ENCODE results near the gene MGMT.

The MGMT gene

DNA sequence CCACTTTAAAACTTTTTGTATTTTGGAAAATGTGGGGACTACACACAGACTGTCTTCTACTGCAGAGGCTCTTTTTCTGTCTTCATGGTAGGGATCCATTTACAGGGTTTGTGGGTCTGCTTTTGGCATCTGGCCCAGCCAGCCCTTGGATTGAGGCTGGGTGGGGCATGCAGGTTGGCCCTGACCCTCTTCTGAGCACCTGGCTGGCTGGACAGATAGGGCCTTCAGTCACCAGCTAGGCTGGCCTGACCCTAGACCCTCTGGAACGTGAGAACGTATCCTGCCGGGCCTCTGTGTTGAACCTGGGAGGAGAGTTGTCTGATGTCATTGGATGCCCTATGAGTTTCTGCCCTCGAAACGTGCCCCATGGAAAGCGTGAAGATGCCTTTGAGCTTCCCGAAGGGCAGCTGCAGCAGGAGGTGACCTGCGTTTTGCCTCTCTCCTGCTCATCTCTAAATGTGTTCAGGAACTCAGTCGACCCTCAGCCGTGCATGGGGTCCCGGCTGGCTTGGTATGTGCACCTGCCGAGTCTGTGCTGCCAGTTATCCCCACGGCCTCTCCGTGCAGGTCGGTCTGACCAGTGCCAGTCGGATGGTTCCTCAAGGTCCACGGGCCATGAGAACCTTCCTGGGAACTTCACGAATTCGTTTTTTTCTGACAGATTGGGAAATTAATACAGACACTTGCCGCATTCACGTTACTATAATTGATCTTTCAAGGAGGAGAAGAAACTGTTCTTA, 74.9 kb downstream of the MGMT start:
- DNase-seq (ENCODE audit: low read depth in 2 of 3, low spot score in 1 of 3), result no peak

DNA sequence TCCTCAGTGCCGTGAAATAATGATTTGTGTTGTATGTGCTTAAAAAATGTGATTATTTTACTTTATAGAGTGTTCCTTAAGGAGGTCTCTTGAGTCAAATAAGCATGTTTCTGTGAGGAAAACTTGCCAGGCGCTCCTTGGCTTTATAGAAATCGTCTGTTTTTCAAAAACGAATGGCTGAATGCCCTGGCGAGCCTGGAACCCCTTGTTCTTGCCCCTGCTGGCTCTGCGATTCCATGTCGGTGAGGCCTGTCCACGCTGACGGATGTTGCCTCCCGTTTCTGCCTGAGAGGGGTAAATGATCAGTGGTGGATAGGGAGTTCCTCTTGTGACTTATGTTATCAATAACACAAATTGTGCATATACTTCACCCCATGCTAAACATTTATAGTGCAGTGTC, 75.5 kb downstream of the MGMT start:
- no peak for DNase-seq (ENCODE audit: low read depth in 2 of 3, low spot score in 1 of 3)

DNA sequence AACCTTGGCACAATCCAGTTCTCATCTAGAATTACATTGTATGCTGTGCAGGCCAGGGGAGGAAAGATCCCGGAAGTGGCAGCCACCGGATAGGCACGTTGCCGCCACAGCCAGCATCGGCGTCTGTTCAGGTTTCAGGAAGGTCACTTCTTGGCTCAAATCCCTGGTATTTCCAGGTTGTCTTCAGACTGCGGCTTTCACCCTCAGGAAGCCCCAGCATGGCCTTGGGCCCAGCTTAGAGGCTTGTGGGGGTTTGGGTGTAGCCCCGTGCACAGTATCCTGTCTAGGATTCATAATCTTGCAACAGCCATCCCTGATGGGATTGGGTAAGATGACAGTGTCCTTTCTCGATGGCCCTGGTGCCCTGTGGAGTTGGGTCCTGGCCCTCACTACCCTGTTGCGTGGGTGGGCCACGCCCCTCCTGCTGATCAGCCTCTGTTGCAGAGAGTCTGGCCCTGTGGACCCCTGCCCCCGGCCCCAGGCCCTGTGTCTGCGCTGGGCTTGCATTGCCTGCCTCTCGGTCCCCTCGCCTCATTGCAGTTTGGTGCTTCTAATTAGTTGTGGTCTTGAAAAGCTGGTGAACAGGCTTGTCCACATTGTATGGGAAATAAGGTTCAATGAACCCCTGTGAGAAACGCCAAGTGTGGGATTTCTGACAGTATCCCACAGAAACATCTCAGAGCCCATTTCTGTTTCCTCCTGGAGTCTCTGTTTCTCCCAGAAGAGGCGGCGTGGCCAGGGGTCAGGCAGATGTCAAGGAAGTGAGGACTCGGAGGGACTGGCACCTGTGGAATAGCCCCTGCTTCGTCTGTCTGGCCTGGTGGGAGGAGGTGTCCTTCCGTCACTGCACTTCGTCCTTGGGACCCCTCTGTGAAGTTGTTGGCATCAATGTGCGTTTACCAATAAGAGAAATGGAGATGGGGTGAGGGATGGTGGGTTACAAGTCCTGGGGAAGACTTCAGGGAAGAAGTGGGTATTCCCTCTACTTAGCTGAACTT, 77.5 kb downstream of the MGMT start:
- DNase-seq (ENCODE audit: low read depth in 2 of 3, low spot score in 1 of 3), result no peak

DNA sequence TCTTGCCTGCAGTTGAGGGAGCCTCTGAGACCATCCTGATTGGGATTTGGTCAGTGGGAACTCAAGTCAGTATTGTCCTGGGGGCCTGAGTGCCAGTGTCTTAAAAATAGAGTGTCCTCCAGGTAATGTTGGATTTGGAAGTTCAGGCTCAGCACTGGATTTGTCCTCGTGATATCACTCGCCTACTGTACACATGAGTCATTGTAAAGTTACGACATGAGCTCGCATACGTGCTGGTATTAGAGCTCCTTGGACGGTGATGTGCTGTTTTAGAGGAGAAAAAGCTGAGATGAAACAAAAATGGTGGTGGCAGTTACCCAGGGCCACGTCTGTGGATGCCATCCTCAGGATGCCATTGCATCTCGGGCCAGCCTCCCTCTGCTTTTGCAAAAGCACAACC, 78.2 kb downstream of the MGMT start:
- no peak for DNase-seq (ENCODE audit: low read depth in 2 of 3, low spot score in 1 of 3)

DNA sequence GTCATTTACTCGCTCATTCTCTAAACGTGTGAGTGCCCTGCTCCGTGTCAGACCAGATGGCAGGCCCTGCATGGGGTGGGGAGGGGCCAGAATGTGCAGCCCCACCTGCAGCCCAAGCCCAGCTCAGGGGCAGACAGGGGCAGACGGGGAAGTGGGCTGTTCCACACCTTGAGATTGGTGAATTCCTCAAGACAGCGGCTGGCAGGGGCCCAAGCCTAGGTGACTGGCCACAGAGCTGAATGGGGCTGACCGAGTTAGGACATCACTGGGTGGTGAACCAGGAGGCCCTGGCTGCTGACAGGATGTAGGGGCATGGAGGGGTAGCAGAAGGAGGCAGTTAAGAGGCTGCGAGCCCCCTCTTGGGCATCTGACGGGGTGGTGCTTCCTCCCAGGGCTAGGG, 79.1 kb downstream of the MGMT start:
- no peak for DNase-seq (ENCODE audit: low read depth in 2 of 3, low spot score in 1 of 3)

DNA sequence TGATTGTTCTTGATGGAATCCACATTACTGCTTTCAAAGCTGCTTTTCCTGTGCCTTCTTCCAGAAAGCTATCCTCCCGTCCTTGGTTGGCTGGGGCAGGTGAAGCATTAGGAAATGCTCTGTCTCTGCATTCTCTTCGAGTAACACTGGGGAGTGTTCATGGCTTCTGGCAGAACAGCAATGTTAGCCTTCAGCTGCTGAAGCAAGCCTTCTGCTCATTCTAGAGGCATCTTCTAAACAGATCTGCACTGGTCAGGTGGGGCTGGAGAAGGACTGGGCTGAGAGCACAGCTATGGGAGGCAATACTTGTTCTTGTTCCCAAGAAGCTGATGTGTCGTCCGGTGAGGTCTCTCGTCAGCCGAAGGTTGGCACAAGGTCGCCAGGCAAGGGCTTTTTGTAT, 80.6 kb downstream of the MGMT start:
- no peak for DNase-seq (ENCODE audit: low read depth in 2 of 3, low spot score in 1 of 3)

DNA sequence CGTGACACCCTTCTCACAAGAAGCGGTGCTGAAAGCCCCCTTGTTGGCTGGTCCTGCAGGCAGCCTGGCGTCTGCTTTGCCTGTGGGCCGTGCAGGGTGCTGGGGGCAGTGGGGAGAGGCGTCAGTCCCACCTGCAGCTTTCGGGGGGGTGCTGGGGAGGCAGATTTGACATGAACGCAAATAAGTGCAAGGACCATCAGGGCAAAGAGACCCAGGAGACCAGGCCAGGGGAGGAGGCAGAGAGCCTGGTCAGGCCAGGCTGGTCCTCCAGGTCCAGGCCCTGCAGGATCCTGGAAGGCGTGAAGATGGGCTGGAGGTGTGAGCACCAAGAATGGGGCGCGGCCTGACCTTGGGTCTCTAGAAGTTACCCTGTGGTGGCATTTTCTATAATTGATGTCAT, 81.6 kb downstream of the MGMT start:
- no peak for DNase-seq (ENCODE audit: low read depth in 2 of 3, low spot score in 1 of 3)

DNA sequence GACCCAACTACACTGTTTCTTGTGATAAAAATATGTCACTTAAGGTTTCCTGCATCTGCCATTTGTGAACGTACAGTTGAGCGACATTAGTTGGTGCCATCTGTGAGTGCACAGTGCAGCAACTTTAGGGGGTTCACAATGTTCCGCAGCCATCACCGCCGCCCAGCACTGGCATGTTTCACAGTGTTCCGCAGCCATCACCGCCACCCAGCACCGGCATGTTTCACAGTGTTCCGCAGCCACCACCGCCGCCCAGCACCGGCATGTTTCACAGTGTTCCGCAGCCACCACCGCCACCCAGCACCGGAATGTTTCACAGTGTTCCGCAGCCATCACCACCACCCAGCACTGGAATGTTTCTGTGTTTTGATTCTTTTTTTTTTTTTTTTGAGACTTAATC, 83.0 kb downstream of the MGMT start:
- DNase-seq (ENCODE audit: low read depth in 2 of 3, low spot score in 1 of 3), result no peak

DNA sequence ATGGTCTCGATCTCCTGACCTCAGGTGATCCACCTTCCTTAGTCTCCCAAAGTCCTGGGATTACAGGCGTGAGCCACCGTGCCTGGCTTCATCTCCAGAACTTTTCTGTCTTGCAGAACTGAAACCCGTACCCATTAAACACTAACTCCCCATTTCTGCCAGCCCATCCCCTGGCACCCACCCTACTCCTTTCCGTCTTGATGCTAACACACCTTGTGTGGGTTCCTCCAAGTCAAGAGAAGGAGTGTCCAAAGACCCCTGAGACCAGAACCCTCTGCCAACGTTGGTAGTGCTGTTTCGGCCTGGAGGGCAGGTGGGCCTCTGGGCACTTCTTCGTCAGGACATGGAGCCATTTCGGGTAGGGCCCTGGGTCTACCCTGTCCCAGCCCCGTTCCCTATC, 83.6 kb downstream of the MGMT start:
- DNase-seq (ENCODE audit: low read depth in 2 of 3, low spot score in 1 of 3), result no peak

DNA sequence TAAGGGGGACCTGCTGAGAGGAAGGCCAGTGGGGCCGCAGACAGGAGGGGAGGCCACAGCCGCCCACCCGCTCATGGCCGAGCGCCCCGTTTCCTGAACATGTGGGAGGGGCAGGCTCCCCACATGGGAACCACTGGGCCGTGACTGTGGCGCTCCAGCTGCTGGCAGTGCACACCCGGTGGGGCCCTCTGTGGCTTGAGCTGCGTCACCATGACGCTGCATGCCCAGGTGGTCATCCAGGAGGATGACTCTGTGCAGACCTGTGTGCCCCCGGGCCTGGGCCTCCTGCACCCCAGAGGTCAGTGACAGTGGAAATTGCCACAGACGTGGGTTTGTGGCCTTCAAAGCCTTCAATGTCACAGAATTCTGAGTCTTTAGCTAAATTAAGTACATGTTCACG, 85.1 kb downstream of the MGMT start:
- no peak for DNase-seq (ENCODE audit: low read depth in 2 of 3, low spot score in 1 of 3)

DNA sequence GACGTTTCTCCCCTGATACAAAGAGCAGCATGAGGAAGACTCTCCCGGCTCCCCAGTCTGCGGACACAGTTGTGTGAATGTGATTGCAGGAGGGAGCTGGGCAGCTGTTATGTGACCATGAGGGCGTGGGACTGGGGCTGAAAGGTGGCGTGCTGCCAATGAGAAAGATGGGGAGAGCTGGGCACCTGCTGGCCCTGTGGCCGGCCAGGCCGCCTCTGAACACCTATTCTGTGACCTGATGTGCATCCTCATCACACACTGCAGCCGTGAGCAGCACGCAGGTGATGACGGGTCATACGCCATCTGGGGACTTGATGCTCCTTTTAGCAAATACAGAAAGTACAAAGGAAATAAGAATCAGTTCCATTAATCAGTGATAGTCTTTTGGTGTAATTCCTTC, 86.9 kb downstream of the MGMT start:
- DNase-seq (ENCODE audit: low read depth in 2 of 3, low spot score in 1 of 3), result no peak

DNA sequence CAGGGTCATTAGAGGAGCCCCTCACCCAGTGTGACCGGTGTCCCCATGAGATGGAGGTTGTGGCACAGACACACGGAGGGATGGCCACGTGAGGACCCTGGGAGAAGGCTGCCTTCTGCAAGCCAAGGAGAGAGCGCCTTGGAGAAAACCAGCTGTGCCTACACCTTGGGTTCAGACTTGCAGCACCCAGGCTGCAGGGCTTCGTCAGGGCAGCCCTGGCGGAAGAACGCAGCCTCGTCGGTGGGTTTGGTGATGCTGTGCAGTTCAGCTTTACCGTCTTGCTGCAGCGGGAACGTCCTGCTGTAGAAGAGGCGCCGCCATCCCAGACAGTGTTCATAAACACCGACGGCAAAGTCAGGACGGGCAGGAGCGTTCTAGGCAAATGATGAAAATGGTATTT, 89.3 kb downstream of the MGMT start:
- no peak for DNase-seq (ENCODE audit: low read depth in 2 of 3, low spot score in 1 of 3)

DNA sequence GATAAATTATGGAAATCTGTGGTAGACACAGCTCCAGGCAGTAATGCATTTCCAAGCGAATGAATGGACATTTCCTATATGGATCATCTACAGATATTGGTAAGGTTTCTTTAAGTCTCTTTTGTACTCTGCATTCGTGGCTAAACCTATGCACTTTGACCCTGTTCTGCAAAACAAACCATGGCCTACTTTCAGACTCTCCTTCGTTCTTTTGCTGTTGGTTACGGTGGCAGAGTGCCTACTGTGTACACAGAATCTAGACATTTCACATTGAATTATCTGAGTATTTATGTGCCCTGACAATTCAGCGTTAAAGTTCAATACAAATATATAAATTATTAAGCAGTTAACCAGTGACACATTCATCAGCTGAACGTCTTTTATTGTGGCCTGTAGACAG, 93.3 kb downstream of the MGMT start:
- DNase-seq (ENCODE audit: low read depth in 2 of 3, low spot score in 1 of 3), result no peak

DNA sequence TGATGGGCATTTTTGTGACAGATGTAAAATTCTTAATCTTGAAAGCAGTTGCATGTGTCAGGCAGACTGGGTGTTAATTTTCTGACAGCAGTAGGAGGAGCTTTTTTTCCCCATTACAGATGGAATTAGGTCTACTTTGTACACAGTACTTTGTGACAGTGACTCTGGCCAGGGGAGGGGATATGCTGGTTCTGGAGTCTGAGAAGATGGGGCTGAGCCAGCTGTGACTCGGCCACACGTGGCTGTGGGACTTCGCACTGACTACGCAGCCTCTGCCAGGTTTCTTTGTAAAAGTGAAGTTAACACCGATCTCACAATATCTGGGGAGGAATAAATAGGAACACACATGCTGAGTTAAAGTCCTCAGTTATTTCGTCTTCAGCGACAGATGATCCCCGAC, 95.4 kb downstream of the MGMT start:
- no peak for DNase-seq (ENCODE audit: low read depth in 2 of 3, low spot score in 1 of 3)

DNA sequence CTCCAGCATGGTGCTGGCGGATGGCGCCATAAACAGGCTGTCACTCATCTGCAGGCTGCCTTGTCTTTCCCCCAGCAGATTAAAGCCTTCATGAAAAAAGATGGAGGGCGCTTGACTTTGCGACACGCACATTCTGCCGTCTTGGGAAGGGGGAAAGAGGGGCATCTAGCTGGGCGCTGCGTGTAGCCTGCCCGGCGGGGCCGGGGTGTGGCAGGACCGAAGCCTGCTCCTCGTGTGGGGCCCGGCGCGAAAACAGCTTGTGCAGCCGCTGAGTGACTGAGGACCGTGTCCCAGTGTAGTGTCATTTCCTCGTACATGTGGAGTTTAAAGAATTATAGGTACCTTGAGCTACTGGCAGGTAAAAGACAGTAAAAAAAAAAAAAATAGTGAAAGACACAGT, 97.9 kb downstream of the MGMT start:
- no peak for DNase-seq (ENCODE audit: low read depth in 2 of 3, low spot score in 1 of 3)

DNA sequence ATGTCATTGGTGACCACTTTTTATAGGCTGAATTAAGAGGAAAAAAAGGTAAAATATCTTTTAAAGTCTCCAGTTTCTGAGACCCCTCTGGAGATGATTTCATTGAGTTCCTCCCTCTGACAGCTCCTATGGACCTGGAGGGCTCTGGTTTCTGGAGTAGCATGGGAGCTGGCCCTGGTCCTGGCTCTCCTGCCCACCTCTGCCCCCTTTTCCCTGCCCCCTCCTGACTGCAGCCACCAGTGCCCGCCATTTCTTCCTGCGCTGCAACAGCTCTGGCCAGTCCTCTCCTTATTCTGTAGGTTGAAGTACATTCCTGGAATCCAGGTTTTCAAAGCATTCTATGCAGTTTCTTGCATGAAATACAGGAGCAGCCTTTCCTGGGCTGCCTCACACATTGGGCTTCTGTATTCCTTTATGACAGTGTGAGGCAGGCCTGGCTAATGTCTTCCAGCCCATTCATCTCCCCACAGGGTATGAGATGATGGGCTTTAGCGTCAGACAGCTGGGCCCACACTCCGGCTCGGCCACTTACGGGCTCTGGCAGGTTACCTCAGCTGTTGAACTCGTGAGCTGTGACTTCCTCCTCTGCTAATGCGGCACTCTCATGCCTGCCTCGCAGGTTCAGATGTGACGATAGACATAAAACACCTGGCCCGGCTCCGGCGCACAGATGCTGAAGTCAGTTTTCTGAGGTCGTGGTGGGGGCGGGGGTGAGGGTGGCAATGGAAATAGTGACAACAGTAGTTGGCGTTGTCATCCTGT, 101.7 kb downstream of the MGMT start:
- DNase-seq (ENCODE audit: low read depth in 2 of 3, low spot score in 1 of 3), result no peak

DNA sequence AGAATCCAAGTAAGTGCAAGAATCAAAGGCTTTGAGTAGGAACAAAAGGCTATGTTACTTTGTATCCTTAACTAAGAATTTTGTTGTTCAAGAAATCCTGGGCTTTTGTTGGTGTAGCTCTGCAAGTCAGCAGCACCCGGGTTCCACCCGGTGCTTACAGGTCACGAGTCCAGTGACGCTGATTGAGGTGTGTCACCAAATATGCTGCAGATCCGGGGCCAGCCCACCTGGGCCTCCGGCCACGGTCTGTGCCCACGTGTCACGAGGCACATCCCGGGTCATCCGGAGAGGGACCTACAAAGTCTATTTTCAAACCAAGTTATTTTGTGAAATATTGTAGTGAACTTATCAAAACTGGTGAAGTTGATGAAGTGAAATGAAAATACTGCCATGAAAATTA, 103.1 kb downstream of the MGMT start:
- DNase-seq (ENCODE audit: low read depth in 2 of 3, low spot score in 1 of 3), result no peak

DNA sequence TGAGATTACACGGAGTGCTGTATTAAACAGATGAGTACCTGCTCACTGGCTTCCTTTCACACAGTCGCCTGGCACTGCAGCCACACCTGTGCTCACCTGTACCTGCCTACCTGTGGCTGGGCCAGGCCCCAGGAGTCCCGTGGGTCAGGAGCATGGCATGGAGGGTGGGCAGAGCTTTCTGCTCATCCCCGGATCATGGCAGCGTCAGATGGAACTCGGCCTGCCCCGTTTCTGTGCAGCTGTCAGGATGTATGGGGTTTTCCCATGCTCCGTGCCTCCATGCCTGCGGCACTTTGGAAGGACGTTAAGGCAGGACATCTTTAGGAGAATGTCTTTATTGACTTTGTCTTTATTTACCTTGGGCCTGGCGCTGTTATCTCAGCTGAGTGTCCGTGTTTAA, 112.2 kb downstream of the MGMT start:
- no peak for DNase-seq (ENCODE audit: low read depth in 2 of 3, low spot score in 1 of 3)

DNA sequence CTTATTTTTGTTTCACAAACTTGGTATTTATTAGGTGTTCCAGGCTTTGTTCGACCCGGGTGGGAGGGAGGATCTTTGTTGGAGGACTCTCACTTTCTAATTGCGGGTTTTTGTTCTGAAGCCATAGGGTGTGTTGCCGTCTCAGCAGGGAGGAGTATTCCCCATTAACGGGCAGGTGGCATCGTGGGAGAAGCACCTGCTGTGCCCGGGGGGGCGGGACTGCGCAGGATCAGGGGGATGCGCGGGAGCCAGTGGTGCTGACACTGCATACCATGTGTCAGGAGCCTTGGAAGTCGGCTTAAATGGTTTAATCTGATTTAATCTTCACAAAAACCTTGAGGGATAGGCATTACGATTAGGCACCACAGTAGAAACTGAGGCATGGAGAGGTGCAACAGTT, 113.0 kb downstream of the MGMT start:
- DNase-seq (ENCODE audit: low read depth in 2 of 3, low spot score in 1 of 3), result no peak

DNA sequence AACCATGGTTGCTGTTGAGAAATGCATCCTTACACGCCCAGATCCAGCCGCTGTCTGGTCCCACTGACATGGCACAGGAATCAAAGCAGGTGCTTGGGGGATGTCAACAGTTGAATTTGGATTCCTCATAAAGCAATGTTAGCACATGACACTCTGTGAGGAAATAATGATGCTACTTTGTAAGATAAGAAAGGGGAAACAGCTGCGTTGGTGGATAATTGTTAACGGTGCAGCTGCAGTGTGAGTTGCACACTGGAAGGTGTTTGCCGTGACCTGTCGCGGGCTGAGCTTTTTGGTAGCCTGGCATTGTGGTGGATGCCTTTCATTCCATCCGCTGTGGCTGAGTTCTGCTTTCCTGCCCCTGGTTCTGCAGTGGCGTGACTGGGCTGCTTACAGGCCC, 113.9 kb downstream of the MGMT start:
- no peak for DNase-seq (ENCODE audit: low read depth in 2 of 3, low spot score in 1 of 3)

DNA sequence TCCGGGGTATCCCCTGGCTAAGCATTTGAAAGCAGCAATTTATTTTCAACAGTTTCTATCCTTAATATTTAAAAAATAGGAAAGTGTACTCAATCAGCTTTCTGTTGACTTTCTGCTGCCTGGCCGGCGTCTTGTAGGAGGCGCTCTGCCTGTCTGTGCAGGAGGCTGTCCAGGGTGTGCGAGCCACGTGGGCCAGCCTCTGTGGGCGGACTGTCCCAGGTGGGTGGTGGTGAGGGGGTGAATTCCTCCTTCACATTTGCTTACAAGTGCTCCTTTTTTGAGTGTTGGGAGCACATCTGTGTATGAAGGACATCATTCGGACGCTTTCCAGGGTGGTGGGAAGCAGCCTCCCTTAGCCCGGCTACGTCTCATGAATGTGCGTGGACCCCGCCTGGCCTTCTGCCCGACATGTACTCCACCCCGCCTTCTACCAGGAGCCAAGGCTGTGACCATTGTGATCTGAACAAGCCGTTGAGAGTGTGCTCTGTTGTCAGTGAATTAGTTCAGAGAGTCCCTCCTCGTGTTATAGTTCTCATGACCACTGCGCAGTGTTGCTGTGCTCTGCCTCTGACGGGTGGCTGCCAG, 114.9 kb downstream of the MGMT start:
- DNase-seq (ENCODE audit: low read depth in 2 of 3, low spot score in 1 of 3), result no peak
